ENCODE results near the gene CIRBP. TPM values are rescaled to one million over a fixed set of nuclear protein-coding genes. Genes with fewer than 3 reads are reported as not detected.

CIRBP gene
- total RNA-seq, 1 donor from 2014 or later, result 341 TPM

GRCh38 chr19:1308718-1309117 lies 39.6 kb downstream of the CIRBP start:
- Mint-ChIP-seq H3K4me3 (ENCODE audit: unreplicated experiment) (no peak overlapping the region), H3K36me3 (ENCODE audit: unreplicated experiment) (no peaks in the 10 kb centered on the region), H3K27ac (ENCODE audit: unreplicated experiment) (no peak overlapping the region), H3K27me3 (ENCODE audit: unreplicated experiment) (no peaks in the 10 kb centered on the region), H3K4me1 (ENCODE audit: low read depth, unreplicated experiment) (peaks cover 2% of the 10 kb centered on the region), H3K9me3 (ENCODE audit: unreplicated experiment) (no peaks in the 10 kb centered on the region)
- DNase-seq, result no peak
- TF ChIP-seq, protein P1, sequence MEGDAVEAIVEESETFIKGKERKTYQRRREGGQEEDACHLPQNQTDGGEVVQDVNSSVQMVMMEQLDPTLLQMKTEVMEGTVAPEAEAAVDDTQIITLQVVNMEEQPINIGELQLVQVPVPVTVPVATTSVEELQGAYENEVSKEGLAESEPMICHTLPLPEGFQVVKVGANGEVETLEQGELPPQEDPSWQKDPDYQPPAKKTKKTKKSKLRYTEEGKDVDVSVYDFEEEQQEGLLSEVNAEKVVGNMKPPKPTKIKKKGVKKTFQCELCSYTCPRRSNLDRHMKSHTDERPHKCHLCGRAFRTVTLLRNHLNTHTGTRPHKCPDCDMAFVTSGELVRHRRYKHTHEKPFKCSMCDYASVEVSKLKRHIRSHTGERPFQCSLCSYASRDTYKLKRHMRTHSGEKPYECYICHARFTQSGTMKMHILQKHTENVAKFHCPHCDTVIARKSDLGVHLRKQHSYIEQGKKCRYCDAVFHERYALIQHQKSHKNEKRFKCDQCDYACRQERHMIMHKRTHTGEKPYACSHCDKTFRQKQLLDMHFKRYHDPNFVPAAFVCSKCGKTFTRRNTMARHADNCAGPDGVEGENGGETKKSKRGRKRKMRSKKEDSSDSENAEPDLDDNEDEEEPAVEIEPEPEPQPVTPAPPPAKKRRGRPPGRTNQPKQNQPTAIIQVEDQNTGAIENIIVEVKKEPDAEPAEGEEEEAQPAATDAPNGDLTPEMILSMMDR (IDR thresholded peaks at IDR 0.05; ENCODE audit: partially characterized antibody, unreplicated experiment), result no peak

- H3K9me3 Mint-ChIP-seq (ENCODE audit: unreplicated experiment), result peaks cover 2% of the 10 kb centered on the region
- no peaks in the 10 kb centered on the region for H3K27me3 Mint-ChIP-seq (ENCODE audit: unreplicated experiment)
- no peak overlapping the region for H3K27ac Mint-ChIP-seq (ENCODE audit: unreplicated experiment)
- DNase-seq, result no peak
- H3K36me3 Mint-ChIP-seq (ENCODE audit: unreplicated experiment), result no peaks in the 10 kb centered on the region
- H3K4me1 Mint-ChIP-seq (ENCODE audit: low read depth, unreplicated experiment), result peaks cover 2% of the 10 kb centered on the region
- TF ChIP-seq, protein P1 (IDR thresholded peaks at IDR 0.05; ENCODE audit: partially characterized antibody, unreplicated experiment), result no peak
- no peak overlapping the region for H3K4me3 Mint-ChIP-seq (ENCODE audit: unreplicated experiment)
These were observed 41.1 kb downstream of the CIRBP start for GRCh38 chr19:1309977-1310852.

DNA sequence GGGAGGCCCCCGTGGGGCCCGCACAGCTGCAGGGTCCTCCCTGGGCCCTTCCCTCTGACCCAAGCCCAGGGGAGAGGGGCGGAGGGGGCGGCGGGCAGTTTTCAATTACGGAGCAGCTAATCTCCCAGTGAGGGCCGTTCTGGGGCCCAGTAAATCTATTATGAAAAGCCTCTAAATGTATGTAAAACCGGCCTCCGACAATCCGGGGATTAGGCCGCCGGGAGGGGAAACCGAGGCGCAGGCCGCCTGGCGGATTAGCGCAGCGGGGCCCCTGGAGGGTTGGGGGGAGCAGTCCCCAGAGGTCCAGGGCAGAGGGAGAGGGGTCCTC lies 41.7 kb downstream of the CIRBP start:
- no peak overlapping the region for H3K4me3 Mint-ChIP-seq (ENCODE audit: unreplicated experiment)
- DNase-seq, result no peak
- peaks cover 2% of the 10 kb centered on the region for H3K9me3 Mint-ChIP-seq (ENCODE audit: unreplicated experiment)
- peaks cover 2% of the 10 kb centered on the region for H3K4me1 Mint-ChIP-seq (ENCODE audit: low read depth, unreplicated experiment)
- no peaks in the 10 kb centered on the region for H3K36me3 Mint-ChIP-seq (ENCODE audit: unreplicated experiment)
- no peak overlapping the region for H3K27ac Mint-ChIP-seq (ENCODE audit: unreplicated experiment)
- no peaks in the 10 kb centered on the region for H3K27me3 Mint-ChIP-seq (ENCODE audit: unreplicated experiment)
- TF ChIP-seq, protein P1 (IDR thresholded peaks at IDR 0.05; ENCODE audit: partially characterized antibody, unreplicated experiment), result no peak

GRCh38 chr19:1311543-1312091 lies 42.5 kb downstream of the CIRBP start:
- Mint-ChIP-seq H3K4me1 (ENCODE audit: low read depth, unreplicated experiment) (peaks cover 2% of the 10 kb centered on the region), H3K4me3 (ENCODE audit: unreplicated experiment) (no peak overlapping the region), H3K27ac (ENCODE audit: unreplicated experiment) (no peak overlapping the region), H3K36me3 (ENCODE audit: unreplicated experiment) (no peaks in the 10 kb centered on the region), H3K27me3 (ENCODE audit: unreplicated experiment) (no peaks in the 10 kb centered on the region), H3K9me3 (ENCODE audit: unreplicated experiment) (peaks cover 2% of the 10 kb centered on the region)
- no peak for DNase-seq
- TF ChIP-seq, protein P1 (IDR thresholded peaks at IDR 0.05; ENCODE audit: partially characterized antibody, unreplicated experiment), result no peak

Measured in glutamatergic neuron (in vitro differentiated cells).